HG03457 (cell line): ENCODE results near the gene SYPL2.

Experiments
- ATAC-seq: cut with Tn5 transposase; IDR thresholded peaks from one replicate; pipeline ENCODE4 v1.9.1; 2021; ENCODE audit warnings: moderate number of reproducible peaks; ENCODE audit not compliant: unreplicated experiment

The SYPL2 gene

DNA sequence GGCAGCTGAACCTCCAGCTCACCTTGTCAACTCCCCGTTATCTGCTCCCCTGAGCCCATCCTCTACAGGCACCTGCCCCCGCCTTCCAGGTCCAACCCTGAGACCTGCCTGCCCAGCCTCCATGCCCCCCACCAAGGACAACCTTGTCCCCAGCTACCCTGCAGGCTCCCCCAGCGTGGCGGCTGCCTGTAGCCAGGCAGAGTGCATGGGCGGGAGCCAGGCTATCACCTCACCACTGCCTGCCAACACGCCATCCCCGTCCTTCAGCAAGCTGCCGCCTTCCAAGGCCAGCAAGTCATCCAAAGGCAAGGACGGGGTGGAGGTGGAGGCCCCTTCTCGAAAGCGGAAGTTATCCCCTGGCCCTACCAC lies 24.6 kb downstream of the SYPL2 start:
- ATAC-seq = no peak

- ATAC-seq = no peak
These were observed 25.0 kb downstream of the SYPL2 start for GRCh38 chr1:109491372-109491771.

DNA sequence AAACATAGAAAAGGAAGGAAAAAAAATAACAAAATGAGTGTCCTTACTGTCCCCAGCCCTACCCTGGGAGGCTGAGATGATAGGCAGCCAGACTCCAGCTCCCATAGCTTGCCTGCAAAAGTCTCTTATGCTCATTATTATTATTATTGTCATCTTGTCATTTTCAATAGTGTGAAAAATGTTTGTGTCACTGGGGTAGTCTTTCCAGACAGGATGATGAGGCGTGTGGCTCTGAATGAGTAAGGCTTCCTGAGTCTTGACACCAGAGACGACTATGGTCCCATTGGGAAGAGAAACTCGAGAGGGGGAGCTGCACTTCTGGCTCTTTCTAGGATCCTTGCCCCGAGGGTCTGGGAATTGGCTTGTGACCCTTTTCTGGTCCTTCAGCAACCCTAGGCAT lies 26.4 kb downstream of the SYPL2 start:
- ATAC-seq = no peak

DNA sequence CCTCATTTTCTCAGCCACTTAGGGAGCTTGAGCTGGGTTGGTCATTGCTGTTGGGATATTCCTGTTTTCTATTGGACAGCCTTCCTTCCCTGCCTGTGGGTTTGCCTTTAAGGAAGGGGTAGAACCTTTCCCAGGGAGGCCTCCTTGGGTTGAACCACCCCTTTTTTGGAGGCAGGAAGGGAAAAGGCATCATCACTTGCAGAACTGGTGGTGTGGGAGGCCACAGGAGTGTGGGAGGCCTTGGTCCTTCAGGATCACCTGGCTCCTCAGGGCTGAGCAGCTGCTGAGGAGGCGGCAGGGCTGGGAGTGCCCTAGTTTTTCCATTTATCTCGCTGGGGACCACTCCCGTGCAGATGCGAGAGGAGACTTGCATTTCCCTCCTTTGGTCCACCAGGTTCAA lies 26.9 kb downstream of the SYPL2 start:
- ATAC-seq = no peak

GRCh38 chr1:109493805-109494539 lies 27.6 kb downstream of the SYPL2 start, which contains the start of gene CYB561D1:
CYB561D1 (plus strand) TSS chr1:109494094; CDS start chr1:109494140, 46 bp downstream.
- peak; percentile 56 for ATAC-seq

- no peak for ATAC-seq
These were observed 29.4 kb downstream of the SYPL2 start for GRCh38 chr1:109495738-109496137.

GRCh38 chr1:109497449-109498160 lies 31.3 kb downstream of the SYPL2 start:
- ATAC-seq = no peak

- ATAC-seq = no peak
These were observed 31.9 kb downstream of the SYPL2 start for GRCh38 chr1:109498161-109498801.

DNA sequence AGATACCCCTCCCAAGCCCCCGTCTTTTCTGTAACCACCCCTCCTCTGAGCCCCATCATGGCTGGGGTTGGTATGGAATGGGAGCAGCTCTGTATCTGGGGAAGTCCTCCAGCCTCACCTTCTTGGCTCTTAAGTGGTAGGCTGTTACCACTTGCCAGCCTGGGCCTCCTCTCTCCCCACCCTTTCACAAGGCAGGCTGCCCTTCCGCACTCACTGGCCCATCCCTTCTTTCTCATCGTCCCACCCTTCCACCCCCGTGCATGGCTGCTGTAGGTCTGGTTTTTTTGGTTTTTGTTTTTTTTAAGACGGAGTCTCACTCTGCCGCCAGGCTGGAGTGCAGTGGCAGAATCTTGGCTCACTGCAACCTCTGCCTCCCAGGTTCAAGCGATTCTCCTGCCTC lies 32.7 kb downstream of the SYPL2 start:
- ATAC-seq = no peak

DNA sequence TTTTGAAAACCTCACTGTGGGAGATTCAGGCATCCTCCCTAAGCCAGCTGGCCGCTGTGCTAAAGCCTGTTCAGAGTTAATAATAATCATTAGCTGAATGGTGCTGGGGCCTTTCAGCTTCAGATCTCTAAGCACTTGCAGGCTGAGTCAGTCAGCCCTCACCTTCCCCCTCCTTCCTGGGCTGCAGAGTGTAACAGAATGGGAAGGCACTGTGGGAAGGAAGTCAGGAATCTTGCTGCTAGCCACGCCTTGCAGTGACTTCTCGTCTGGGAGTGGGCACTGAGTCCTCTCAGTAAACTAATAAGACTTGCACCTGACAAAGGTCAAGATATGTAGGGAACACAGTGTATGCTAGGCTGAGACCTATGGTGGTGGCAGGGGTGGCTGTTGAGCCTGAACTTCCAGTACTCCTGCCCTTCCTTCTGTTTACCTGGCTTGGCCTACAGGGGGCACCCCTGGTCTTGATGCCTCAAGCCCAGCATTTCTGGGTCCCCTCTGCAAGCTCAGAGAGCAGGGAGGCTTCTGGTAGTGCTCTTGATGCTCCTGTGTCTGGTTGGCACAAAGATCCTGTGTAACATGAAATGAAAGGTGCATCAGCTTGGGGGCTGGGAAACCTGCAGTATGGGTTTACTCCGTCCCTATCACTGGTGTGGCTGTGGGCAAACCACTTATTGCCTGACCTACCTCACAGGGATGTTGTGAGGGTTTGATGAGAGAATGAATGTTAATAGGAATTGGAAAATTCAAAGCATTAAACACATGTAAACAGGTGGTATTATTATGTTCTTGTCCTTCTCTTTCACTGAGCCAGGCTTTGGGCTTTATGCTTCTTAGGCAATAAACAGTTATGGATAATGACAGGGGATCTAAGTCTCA lies 33.6 kb downstream of the SYPL2 start:
- no peak for ATAC-seq

GRCh38 chr1:109500941-109501381 lies 34.6 kb downstream of the SYPL2 start:
- no peak for ATAC-seq

DNA sequence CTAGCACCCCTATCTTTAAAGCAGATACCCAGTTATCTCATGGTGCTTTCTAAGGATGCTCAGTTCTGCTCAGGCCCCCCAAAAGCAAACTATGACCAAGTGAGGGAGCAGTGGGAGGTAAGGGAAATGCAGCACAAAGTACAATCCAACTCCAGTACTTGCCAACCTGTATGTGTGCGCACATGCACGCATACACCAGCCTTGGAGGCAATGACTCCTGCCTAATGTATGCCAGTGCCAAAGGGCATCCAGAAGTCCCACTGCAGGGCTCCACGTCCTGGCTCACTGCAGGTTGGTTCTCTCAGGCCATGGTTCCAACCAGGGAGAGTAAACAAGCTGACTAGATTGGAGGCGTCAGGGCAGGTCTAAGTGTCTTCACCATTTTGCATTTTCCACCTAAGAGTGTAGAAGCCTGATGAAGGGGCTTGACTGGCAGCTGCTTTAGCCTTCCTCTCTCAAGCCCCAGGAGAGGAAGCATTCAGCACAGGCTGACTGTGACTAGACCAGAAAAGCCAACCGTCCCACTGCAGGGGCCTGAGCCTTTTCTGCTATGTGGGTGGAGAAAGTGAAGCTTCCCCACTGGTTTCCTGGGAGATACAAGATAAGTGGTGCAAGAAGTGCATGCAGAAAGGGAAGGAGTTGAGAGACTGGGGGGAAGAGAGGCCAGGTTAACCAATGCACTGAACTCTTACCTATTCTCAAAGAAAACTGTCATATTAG lies 35.5 kb downstream of the SYPL2 start:
- ATAC-seq = no peak

DNA sequence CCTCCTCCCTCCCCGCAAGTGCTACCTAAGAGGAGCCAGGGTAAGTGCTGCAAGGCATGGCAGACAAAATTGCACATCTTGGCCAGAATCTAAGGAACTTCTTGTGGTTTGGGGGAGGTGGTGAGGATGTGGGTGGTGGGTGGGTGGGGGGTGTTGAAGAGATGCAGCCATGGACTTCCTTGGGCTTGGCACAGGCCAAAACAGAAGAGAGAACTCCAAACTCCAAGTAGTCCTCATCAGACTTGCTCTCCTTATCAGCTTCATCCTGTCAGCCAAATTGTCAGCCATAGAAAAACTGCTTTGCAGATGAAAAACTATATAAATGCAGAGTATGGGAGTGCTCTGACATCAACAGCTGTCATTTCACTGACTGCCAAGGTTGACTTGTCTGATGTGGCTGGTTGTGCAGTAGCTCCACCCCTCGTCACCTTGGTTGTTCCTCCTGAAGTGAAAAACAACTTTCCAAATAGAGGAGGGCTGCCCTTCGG lies 36.1 kb downstream of the SYPL2 start:
- ATAC-seq = no peak

DNA sequence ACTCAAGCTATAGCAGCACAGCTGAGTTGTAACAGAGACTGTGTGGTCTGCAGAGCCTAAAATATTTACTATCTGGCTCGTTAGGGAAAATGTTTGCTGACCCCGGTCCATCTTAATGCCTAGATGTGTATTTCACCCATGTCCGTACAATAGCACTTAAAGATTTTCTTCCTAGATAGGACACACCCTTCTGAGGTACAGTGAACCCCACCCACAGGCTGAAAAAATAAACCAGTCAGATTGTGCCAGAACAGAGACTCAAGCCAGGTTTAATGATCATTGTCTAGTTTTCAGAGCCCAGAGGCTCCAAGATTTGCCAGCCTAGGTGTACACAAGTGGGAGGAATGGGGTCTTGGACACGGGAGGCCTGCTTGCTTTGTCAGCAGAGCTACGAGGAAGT lies 37.6 kb downstream of the SYPL2 start:
- no peak for ATAC-seq

DNA sequence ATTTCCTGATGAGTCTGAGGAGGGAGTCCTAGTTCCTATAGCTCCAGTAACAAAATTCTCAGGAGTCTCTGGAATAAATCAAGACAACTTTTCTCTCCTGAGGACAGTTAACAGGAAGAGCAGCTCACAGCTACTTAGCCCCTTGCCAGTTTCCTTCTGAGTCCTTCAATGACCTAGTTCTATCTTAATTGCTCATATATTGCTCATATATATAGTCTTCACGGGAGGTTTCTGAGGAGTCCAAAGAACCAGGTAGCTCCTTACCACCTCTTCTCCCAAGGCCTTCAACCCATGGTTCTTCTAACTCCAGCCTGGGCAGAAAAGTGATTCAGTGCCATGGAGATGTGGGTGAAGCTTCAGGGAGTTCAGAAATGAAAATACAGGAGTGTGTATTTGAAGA lies 38.6 kb downstream of the SYPL2 start:
- no peak for ATAC-seq

GRCh38 chr1:109508001-109508872 lies 41.9 kb downstream of the SYPL2 start:
- no peak for ATAC-seq

- no peak for ATAC-seq
These were observed 42.5 kb downstream of the SYPL2 start for GRCh38 chr1:109508873-109509175.

GRCh38 chr1:109509176-109510134 lies 43.1 kb downstream of the SYPL2 start, which contains the start of gene AMIGO1:
AMIGO1 (minus strand) TSS chr1:109509727; CDS start chr1:109508912, 815 bp downstream.
- no peak for ATAC-seq
